A549 treated with AZD9567 at 1 μM for 4 hours (cell line): Measurements from ENCODE around the gene TGM3. TPM values are rescaled to one million over a fixed set of nuclear protein-coding genes. Genes with fewer than 3 reads are reported as not detected.

Experiments
- total RNA-seq: library from RNA; stranded (reverse); fragments of 200-300 nt; extraction: Qiagen RNA extraction; gene quantifications from 5 replicates; pipeline ENCODE4 v1.2.3, GENCODE V29; 2022; ENCODE audit not compliant: insufficient read depth

Gene TGM3
- total RNA-seq = 0.06 to 0.07 TPM in 2 of 5 replicates, not detected in the others

GRCh38 chr20:2295886-2296515 is at the start of gene TGM3:
Gene TGM3, plus strand, starts transcription at chr20:2296001. Its CDS starts 63 bp downstream, at chr20:2296064.

GRCh38 chr20:2380601-2381000 is 84.8 kb downstream of the TGM3 start, which contains the start of gene TGM6:
Gene TGM6, plus strand, starts transcription at chr20:2380901. Its CDS starts 68 bp downstream, at chr20:2380969.

Other genes with a start within 250 kb of the TGM3 start
- gene STK35, start 194.2 kb upstream of the TGM3 start, total RNA-seq = 11.0 to 14.4 TPM (median 12.5 TPM) in 5 replicates
- not detected in 5 replicates for gene TGM6, start 84.9 kb downstream of the TGM3 start, total RNA-seq
- gene SNRPB, start 174.8 kb downstream of the TGM3 start, total RNA-seq = 782 to 1,063 TPM (median 982 TPM) in 5 replicates
- gene ZNF343, start 212.9 kb downstream of the TGM3 start, total RNA-seq = 11.0 to 14.2 TPM (median 13.4 TPM) in 5 replicates
- gene TMC2, start 240.6 kb downstream of the TGM3 start, total RNA-seq = not detected in 5 replicates